IgD-negative memory B cell (primary cell): Measurements from ENCODE around the gene GPRC5A. TPM values are rescaled to one million over a fixed set of nuclear protein-coding genes. Genes with fewer than 3 reads are reported as not detected.
"Not testable (repeated sequence)": the region's sequence is repeated elsewhere in the genome, so short reads cannot be mapped to it uniquely, and the experiment has no call there.

Source experiments
- H3K27ac Mint-ChIP-seq, 3 donors: one replicate each; pipeline ENCODE4 v1.8.0; 2020 to 2022; ENCODE audit warnings: mild to moderate bottlenecking in 3 of 3, mixed read lengths in 3 of 3, moderate library complexity in 1 of 3
- H3K27me3 Mint-ChIP-seq: one replicate; pipeline ENCODE4 v1.8.0; 2021; ENCODE audit warnings: mixed read lengths
- H3K36me3 Mint-ChIP-seq: one replicate; pipeline ENCODE4 v1.8.0; 2020; ENCODE audit warnings: mild to moderate bottlenecking, mixed read lengths
- H3K4me1 Mint-ChIP-seq, 3 donors: one replicate each; pipeline ENCODE4 v1.8.0; 2020 to 2022; ENCODE audit warnings: mixed read lengths in 3 of 3, mild to moderate bottlenecking in 1 of 3
- H3K4me3 Mint-ChIP-seq, 4 donors: one replicate each; pipeline ENCODE4 v1.8.0; 2020 to 2022; ENCODE audit warnings: mild to moderate bottlenecking in 4 of 4, mixed read lengths in 4 of 4, moderate library complexity in 3 of 4
- H3K9me3 Mint-ChIP-seq, 3 donors: one replicate each; pipeline ENCODE4 v1.8.0; 2020 to 2021; ENCODE audit warnings: mixed read lengths in 3 of 3, mild to moderate bottlenecking in 1 of 3
- polyA plus RNA-seq: library from polyadenylated mRNA; unstranded; fragments of 300-500 nt; fragmentation: Illumina TruSeq; gene quantifications from one replicate; pipeline ENCODE4 v1.2.3, GENCODE V29; 2021

Gene GPRC5A, protein sequence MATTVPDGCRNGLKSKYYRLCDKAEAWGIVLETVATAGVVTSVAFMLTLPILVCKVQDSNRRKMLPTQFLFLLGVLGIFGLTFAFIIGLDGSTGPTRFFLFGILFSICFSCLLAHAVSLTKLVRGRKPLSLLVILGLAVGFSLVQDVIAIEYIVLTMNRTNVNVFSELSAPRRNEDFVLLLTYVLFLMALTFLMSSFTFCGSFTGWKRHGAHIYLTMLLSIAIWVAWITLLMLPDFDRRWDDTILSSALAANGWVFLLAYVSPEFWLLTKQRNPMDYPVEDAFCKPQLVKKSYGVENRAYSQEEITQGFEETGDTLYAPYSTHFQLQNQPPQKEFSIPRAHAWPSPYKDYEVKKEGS
- not detected for polyA plus RNA-seq

DNA sequence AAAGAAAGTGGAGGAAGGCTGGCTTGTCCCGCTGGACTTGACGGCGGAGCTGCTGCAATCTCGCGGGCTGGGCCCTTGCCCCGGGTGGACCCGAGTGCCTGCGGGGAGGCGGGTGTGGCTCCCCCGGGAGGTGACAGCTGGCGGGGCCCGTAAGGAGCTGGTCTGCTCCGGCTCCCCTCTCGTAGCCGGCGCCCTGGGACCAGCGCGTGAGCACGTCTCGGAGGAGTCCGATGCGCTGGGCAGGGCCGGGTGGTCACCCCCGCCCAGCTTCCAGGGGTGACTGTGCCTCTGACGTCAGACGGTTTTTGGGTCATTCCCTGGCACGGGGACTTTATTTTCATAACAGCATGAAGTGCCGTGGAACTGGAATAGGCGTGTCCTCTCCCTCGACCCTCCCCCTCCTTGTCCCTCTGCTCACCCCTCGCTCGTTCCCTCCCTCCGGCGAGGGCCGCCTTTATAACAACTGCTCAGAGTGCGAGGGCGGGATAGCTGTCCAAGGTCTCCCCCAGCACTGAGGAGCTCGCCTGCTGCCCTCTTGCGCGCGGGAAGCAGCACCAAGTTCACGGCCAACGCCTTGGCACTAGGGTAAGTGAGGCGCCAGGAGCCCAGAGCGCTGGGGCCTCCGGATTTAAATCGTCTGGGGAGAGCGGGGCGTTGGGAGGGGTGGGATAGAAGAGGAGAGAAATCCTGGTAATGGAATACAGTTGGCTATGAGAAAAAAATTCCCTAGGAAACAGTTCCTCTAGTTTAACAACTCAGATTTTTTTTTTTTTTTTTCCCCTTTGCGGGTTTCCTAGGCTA, at the start of gene GPRC5A:
TSS of gene GPRC5A (plus strand) at position 483 of the 801 bp plus-strand sequence. CDS start 16,688 bp downstream, outside the sequence.
- H3K4me1 Mint-ChIP-seq: peaks cover 0 to 7% (median 0%) of the 10 kb centered on the region in 3 donors

DNA sequence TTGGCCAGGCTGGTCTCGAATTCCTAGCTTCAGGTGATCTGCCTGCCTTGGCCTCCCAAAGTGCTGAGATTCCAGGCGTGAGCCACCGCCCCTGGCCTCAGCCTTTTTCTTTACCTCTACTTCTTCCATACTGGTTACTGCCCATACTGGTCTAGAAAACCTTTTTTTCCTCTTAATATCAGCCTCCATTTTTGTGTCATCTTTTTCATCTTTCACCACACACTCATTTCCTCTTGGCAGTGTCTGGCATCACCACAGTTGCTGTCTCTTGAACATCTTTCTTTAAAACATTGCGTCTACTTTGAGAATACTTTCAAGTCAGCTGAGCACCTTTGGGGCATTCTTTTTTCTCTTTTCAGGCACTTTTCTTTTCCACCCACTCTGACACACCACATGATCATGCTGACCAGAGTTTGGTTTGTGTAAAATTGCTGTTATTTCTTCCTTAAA, 45.5 kb upstream of the GPRC5A start:
- peaks cover 11% of the 10 kb centered on the region for H3K36me3 Mint-ChIP-seq
- H3K9me3 Mint-ChIP-seq: no peaks in the 10 kb centered on the region
- no peaks in the 10 kb centered on the region for H3K27me3 Mint-ChIP-seq
- H3K4me1 Mint-ChIP-seq: peaks cover 0 to 5% (median 2%) of the 10 kb centered on the region in 3 donors
- H3K27ac Mint-ChIP-seq: no peak overlapping the region
- H3K4me3 Mint-ChIP-seq: no peak overlapping the region

More for the DNA sequence above, at the start of gene GPRC5A:
- H3K9me3 Mint-ChIP-seq: no peaks in the 10 kb centered on the region
- peaks cover 45% of the 10 kb centered on the region for H3K27me3 Mint-ChIP-seq
- H3K27ac Mint-ChIP-seq: no peak within 1 kb of the TSS
- no peaks in the 10 kb centered on the region for H3K36me3 Mint-ChIP-seq
- H3K4me3 Mint-ChIP-seq: peak within 1 kb of the TSS; percentile 72 to 90 (median 82)

DNA sequence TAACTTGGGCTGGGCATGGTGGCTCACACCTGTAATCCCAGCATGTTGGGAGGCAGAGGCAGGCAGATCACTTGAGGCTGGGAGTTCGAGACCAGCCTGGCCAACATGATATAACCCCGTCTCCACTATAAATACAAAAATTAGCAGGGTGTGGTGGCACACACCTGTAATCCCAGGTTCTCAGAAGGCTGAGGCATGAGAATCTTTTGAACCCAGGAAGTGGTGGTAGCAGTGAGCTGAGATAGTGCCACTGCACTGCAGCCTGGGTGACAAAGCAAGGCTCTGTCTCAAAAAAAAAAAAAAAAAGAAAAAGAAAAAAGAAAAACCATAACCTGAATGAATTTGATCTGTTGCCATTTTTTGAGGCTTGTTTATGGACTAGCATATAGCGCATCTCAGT, 44.6 kb upstream of the GPRC5A start:
- H3K4me3 Mint-ChIP-seq, H3K9me3 Mint-ChIP-seq, H3K4me1 Mint-ChIP-seq, H3K27me3 Mint-ChIP-seq, H3K27ac Mint-ChIP-seq: not testable (repeated sequence)
- peaks cover 11% of the 10 kb centered on the region for H3K36me3 Mint-ChIP-seq

DNA sequence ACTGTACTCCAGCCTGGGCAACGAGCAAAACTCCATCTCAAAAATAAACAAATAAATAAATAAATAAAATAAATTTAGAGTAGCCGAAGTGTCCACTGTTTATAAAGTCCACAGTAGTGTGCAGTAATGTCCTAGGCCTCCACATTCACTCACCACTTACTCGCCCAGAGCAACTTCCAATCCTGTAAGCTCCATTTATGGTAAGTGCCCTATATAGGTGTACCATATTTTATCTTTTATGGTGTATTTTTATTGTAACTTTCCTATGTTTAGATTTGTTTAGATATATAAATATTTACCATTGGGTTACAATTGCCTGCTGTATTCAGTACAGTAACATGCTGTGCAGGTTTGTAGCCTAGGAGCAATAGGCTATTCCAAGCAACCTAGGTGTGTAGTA, 37.9 kb upstream of the GPRC5A start:
- Mint-ChIP-seq H3K4me1 (peaks cover 0 to 2% (median 0%) of the 10 kb centered on the region in 3 donors), H3K36me3 (peaks cover 7% of the 10 kb centered on the region), H3K27me3 (no peaks in the 10 kb centered on the region), H3K4me3 (no peak overlapping the region), H3K27ac (no peak overlapping the region), H3K9me3 (peaks cover 0 to 8% (median 6%) of the 10 kb centered on the region in 3 donors)

DNA sequence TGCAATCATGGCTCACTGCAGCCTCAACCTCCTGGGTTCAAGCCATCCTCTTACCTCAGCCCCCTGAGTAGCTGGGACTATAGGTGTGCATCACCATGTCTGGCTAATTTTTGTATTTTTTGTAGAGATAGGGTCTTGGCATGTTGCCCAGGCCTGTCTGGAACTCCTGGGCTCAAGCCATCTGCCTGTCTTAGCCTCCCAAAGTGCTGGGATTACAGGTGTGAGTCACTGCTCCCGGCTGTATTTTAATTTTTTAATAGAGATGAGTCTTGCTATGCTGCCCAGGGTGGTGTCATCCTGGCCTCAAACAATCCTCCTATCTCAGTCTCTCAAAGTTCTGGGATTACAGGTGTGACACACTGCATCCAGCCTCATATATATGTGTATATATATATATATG, 31.7 kb upstream of the GPRC5A start:
- Mint-ChIP-seq H3K27ac (peak overlapping the region in 1 of 3 donors; percentile 36), H3K4me1 (no peaks in the 10 kb centered on the region), H3K4me3 (no peak overlapping the region)

DNA sequence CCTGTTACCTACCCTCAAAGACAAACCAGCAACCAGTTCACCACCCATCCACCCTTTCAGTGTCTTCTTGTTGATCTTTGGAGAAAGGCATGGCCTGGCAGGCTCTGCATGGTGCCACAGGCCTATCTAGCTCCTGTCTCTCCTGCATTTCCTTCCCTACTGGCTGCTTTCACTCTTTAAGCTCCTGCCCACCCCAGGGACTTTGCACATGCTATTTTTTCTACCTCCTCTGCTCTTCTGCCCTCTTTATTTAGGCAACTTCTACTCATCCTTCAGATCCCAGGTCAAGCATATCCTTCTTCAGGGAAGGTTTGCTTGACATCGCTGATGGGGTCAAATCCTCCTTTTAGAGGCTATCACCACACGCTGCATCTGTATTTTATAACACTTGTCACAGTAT, 27.1 kb upstream of the GPRC5A start:
- no peaks in the 10 kb centered on the region for H3K4me1 Mint-ChIP-seq
- no peak overlapping the region for H3K4me3 Mint-ChIP-seq
- no peak overlapping the region for H3K27ac Mint-ChIP-seq
- H3K27me3 Mint-ChIP-seq: no peaks in the 10 kb centered on the region
- peaks cover 8% of the 10 kb centered on the region for H3K36me3 Mint-ChIP-seq
- H3K9me3 Mint-ChIP-seq: no peaks in the 10 kb centered on the region

More for the DNA sequence above, 31.7 kb upstream of the GPRC5A start:
- no peaks in the 10 kb centered on the region for H3K27me3 Mint-ChIP-seq
- H3K36me3 Mint-ChIP-seq: peaks cover 8% of the 10 kb centered on the region
- no peaks in the 10 kb centered on the region for H3K9me3 Mint-ChIP-seq

DNA sequence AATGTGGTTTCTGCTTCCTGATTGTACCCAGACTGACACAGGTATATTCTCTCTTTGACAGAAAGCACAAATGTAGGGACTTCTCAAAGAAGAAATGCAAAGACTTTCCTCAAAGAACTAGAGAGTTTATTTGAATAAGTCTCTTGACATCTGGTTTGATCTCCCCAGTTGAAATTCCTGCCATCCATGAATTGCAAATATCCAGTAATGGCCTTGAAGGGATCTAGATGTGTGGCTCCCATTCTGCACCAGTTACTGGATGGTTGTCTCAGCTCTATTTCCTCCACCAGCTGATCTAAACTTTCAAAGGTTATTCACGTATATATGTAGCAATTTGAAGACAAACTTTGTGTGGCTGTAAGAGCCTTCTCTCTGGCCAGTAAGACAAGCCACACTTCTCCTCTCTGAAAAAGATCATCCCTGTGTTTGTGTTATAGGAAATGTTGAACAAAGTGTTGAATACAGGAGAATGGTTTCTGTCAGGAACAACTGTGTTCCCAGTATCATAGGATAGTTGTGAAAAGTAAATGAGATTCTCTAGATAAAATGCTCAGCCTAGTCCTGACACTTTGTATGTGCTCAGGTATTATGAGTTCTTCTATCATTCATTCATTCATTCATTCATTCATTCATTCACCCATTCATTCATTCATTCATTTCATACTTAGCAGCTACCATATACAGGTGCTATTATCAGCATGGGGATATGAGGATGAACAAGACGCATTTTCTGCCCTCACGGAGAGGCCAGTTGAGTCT, 22.7 kb upstream of the GPRC5A start:
- Mint-ChIP-seq H3K36me3 (no peaks in the 10 kb centered on the region), H3K4me1 (no peaks in the 10 kb centered on the region), H3K4me3 (no peak overlapping the region), H3K9me3 (no peaks in the 10 kb centered on the region), H3K27ac (no peak overlapping the region), H3K27me3 (no peaks in the 10 kb centered on the region)

DNA sequence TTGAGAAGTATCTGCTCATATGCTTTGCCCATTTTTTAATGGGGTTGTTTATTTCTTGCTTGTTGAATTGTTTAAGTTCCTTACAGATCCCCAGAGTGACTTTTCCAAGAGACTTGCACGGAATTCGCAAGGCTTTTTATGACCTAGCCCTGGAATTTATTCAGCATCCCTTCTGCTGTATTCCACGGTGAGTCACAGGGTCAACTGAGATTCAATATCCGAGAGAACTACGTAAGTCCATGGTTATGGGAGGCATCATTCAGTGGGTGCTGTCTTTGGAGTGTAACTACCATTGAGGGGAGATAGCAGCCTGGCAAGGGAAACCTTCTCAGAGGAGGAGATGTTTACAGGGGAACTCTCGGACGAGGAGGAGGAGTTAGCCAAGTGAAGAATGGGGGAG, 20.9 kb upstream of the GPRC5A start:
- no peaks in the 10 kb centered on the region for H3K9me3 Mint-ChIP-seq
- peaks cover 2% of the 10 kb centered on the region for H3K36me3 Mint-ChIP-seq
- no peaks in the 10 kb centered on the region for H3K4me1 Mint-ChIP-seq
- H3K4me3 Mint-ChIP-seq: no peak overlapping the region
- H3K27me3 Mint-ChIP-seq: no peaks in the 10 kb centered on the region
- H3K27ac Mint-ChIP-seq: no peak overlapping the region

DNA sequence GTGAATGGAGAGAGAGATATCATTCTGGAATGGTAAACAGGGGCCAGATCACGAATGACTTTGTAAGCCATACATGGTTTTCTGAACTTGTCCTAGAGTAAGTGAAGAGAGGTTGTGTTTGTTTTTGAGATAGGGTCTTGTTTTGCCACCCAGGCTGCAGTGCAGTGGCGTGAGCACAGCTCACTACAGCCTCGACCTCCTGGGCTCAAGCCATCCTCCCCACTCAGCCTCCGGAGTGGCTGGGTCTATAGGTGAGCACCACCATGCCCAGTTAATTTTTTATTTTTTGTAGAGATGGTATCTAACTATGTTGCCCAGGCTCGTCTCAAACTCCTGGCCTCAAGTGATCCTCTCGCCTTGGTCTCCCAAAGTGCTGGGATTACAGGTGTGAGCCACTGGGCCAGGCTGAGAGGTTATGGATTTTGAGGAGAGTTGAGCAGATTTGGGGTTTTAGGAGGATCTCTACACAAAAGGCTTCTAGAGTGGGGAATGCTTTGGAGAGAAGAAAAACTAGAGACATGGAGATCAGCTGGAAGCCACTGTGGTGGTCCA, 19.7 kb upstream of the GPRC5A start:
- Mint-ChIP-seq H3K4me1 (no peaks in the 10 kb centered on the region), H3K4me3 (no peak overlapping the region), H3K27ac (no peak overlapping the region), H3K36me3 (peaks cover 4% of the 10 kb centered on the region), H3K9me3 (no peaks in the 10 kb centered on the region), H3K27me3 (no peaks in the 10 kb centered on the region)

DNA sequence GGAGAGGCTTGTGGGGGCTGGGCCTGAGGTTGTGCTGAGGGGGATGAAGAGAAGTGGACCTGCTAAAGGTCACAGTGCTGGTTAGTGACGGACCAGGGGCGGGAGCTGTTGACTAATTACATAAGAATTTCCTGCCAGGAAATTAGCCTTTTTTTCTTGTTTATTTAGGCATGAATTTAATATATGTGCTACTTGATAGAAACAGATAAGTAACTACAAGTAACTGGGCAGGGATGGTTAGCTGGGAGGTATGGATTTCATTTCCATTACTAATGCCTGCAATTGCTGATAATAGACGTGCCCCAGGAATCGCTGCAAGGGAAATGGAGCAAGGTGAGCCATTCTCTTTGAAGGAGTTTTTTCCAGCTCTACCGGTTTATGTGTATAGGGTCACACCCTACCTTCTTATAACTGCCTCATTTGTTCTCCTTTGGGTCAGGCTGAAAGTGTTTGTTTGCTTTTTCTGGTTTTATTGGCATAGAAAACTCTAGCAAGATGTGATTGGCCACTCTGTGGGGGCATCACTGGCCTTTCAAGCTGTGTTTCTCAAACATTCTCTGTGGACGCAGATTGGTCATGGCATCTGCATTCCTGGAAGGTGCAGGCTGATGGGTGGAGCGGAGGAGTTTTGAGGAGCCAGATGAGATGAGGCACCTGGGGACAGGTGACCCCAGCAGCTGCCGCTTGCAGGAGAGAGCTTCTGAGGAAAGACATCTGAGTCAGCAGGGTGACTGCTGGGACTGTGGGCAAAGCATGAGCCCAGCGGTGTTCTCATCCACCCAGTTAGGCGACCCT, 19.0 kb upstream of the GPRC5A start:
- Mint-ChIP-seq H3K4me3 (no peak overlapping the region), H3K36me3 (peaks cover 4% of the 10 kb centered on the region), H3K9me3 (no peaks in the 10 kb centered on the region), H3K27me3 (no peaks in the 10 kb centered on the region), H3K27ac (no peak overlapping the region), H3K4me1 (no peaks in the 10 kb centered on the region)

DNA sequence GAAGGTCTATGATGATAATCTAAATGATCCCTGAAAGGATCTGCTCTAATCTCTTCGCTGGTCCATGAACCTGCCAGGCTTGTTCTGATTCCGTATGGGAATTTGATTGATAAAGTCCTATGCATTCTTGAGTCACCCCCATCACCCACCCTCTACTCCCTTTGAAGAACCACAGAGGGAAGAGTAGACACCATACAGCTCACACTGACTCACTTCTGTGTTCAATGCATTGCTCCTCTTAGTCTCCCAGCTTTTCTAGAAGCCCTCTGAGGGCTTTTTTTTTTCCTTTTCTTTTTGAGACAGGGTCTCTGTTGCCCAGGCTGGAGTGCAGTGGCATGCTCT, 18.5 kb upstream of the GPRC5A start:
- Mint-ChIP-seq H3K4me3 (no peak overlapping the region), H3K4me1 (no peaks in the 10 kb centered on the region), H3K9me3 (no peaks in the 10 kb centered on the region), H3K27me3 (no peaks in the 10 kb centered on the region), H3K27ac (no peak overlapping the region), H3K36me3 (peaks cover 4% of the 10 kb centered on the region)

DNA sequence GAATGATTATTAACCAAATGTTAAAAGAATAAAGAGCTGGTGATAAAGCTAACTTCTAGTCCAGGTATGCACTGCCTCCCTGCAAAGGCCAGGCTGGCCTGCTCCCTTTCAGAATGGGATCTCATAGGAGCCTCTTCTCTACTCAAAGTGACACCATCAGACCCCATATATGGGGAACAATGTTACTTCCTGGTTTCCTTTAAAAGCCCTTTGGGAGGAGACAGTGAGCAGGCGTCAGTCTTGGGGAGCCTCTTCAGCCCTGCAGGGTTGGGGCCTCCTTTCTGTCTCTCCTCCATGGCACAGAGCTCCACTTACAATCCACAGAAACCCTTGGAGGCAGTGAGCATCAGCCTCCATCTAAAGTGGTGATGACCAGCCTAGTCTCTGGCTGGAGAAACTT, 17.3 kb upstream of the GPRC5A start:
- peaks cover 4% of the 10 kb centered on the region for H3K36me3 Mint-ChIP-seq
- no peaks in the 10 kb centered on the region for H3K27me3 Mint-ChIP-seq
- no peak overlapping the region for H3K27ac Mint-ChIP-seq
- no peak overlapping the region for H3K4me3 Mint-ChIP-seq
- no peaks in the 10 kb centered on the region for H3K9me3 Mint-ChIP-seq
- H3K4me1 Mint-ChIP-seq: no peaks in the 10 kb centered on the region

DNA sequence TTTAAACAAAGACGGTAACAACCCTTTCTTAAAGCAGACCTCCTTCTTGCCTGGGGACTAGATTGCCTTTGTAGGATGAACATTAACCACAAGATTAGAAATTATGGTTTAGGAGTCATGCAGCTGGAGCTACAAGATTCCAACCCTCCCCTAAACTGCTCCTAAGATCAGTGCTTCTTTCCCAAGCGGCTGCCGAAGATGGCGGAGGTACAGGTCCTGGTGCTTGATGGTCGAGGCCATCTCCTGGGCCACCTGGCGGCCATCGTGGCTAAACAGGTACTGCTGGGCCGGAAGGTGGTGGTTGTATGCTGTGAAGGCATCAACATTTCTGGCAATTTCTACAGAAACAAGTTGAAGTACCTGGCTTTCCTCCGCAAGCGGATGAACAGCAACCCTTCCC, 16.1 kb upstream of the GPRC5A start:
- H3K4me3 Mint-ChIP-seq, H3K27me3 Mint-ChIP-seq, H3K9me3 Mint-ChIP-seq, H3K4me1 Mint-ChIP-seq, H3K27ac Mint-ChIP-seq, H3K36me3 Mint-ChIP-seq: not testable (repeated sequence)

DNA sequence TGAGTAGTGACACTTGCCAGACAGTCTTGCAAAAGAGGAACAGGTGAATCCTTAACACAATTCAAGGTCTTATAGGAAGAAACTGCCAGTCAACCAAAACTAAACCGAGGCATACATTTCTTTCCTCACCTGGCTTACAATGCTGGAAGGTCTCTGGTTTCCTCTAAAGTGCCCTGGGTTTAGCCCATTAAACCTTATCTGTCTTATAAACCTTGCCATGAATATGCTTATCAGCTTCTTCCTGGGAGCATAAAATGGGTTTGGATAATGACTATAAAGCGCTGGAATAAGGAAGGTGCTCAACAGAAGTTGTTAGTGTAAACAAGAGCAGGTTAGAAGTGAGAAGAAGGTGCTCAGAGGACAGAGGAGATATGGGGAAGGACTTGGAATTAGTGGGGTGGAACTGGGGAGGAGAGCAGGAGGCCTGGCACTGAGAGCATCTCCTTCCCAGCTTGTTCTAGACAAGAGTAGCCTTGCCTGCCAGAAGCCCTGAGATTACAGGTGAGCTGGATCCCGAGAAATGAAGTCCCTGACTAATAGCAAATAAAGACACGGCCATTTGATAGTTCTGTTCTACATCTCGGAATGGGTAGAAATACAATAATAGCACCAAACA, 14.1 kb upstream of the GPRC5A start:
- no peak overlapping the region for H3K27ac Mint-ChIP-seq
- peaks cover 4% of the 10 kb centered on the region for H3K36me3 Mint-ChIP-seq
- H3K4me1 Mint-ChIP-seq: no peaks in the 10 kb centered on the region
- H3K4me3 Mint-ChIP-seq: no peak overlapping the region
- peaks cover 1% of the 10 kb centered on the region for H3K27me3 Mint-ChIP-seq
- no peaks in the 10 kb centered on the region for H3K9me3 Mint-ChIP-seq
